SK-N-MC (cell line): Measurements from ENCODE around the gene SDE2.
"Not testable (repeated sequence)": the region's sequence is repeated elsewhere in the genome, so short reads cannot be mapped to it uniquely, and the experiment has no call there.

ENCODE experiments used
- EZH2 ChIP-seq: fragments of 200-600 bp; sonication (generic); IDR thresholded peaks from one replicate; pipeline ENCODE4 v1.6.1; 2017; ENCODE audit warnings: antibody characterized with exemption
- POLR2AphosphoS5 ChIP-seq: IDR thresholded peaks from 2 replicates; pipeline ENCODE4 v1.6.1; 2012; ENCODE audit warnings: mild to moderate bottlenecking, low read depth, low read length, borderline replicate concordance

- not testable (repeated sequence) for TF ChIP-seq EZH2, POLR2AphosphoS5
Measured at GRCh38 chr1:225939939-225940310, 59.2 kb downstream of the SDE2 start.
